HepG2 (cell line): Measurements from ENCODE around the gene VAV2. TPM values are rescaled to one million over a fixed set of nuclear protein-coding genes. Genes with fewer than 3 reads are reported as not detected.

ENCODE experiments used
- GFI1 ChIP-seq: sonication (generic); formaldehyde crosslinking; IDR thresholded peaks from 2 replicates; pipeline ENCODE4 v1.5.0; 2020; ENCODE audit warnings: missing genetic modification reagents, mild to moderate bottlenecking, borderline replicate concordance
- HOXA3 ChIP-seq: sonication (generic); formaldehyde crosslinking; IDR thresholded peaks from 2 replicates; pipeline ENCODE4 v1.5.0; 2020; ENCODE audit warnings: missing genetic modification reagents
- IRX3 ChIP-seq: sonication (generic); formaldehyde crosslinking; IDR thresholded peaks from 2 replicates; pipeline ENCODE4 v1.8.1; 2023; ENCODE audit warnings: mild to moderate bottlenecking, low read depth, missing genetic modification reagents, borderline replicate concordance
- MXD4 ChIP-seq: IDR thresholded peaks from 2 replicates; pipeline ENCODE4 v1.6.1; 2016; ENCODE audit warnings: mild to moderate bottlenecking, missing biosample characterization, missing genetic modification reagents
- NRL ChIP-seq: sonication (generic); formaldehyde crosslinking; IDR thresholded peaks from 2 replicates; pipeline ENCODE4 v1.5.0; 2020; ENCODE audit warnings: missing genetic modification reagents, mild to moderate bottlenecking, moderate library complexity, borderline replicate concordance
- REPIN1 ChIP-seq: sonication (generic); formaldehyde crosslinking; IDR thresholded peaks from 2 replicates; pipeline ENCODE4 v1.8.0; 2022; ENCODE audit warnings: missing genetic modification reagents, low read depth, mild to moderate bottlenecking, borderline replicate concordance
- TCF7 ChIP-seq: sonication (generic); IDR thresholded peaks from 2 replicates; pipeline ENCODE4 v1.6.1; 2016; ENCODE audit warnings: antibody characterized with exemption, low read depth
- ZBTB20 ChIP-seq: sonication (generic); formaldehyde crosslinking; IDR thresholded peaks from 2 replicates; pipeline ENCODE4 v1.8.1; 2023; ENCODE audit warnings: missing genetic modification reagents, low read depth, mild to moderate bottlenecking, borderline replicate concordance
- ZBTB8A ChIP-seq: sonication (generic); formaldehyde crosslinking; IDR thresholded peaks from 2 replicates; pipeline ENCODE4 v1.4.0; 2020; ENCODE audit warnings: mild to moderate bottlenecking, low read depth, missing genetic modification reagents, borderline replicate concordance
- ZNF235 ChIP-seq: sonication (generic); formaldehyde crosslinking; IDR thresholded peaks from 2 replicates; pipeline ENCODE4 v1.8.1; 2023; ENCODE audit warnings: mild to moderate bottlenecking, missing genetic modification reagents, borderline replicate concordance
- ZNF331 ChIP-seq: sonication (generic); formaldehyde crosslinking; IDR thresholded peaks from 2 replicates; pipeline ENCODE4 v1.4.0; 2020; ENCODE audit warnings: missing genetic modification reagents
- ZNF530 ChIP-seq: sonication (generic); formaldehyde crosslinking; IDR thresholded peaks from 2 replicates; pipeline ENCODE4 v1.5.0; 2020; ENCODE audit warnings: low read depth, mild to moderate bottlenecking, missing genetic modification reagents
- ZNF564 ChIP-seq: sonication (generic); formaldehyde crosslinking; IDR thresholded peaks from 2 replicates; pipeline ENCODE4 v1.8.1; 2023; ENCODE audit warnings: mild to moderate bottlenecking, missing genetic modification reagents
- ZNF580 ChIP-seq: IDR thresholded peaks from 2 replicates; pipeline ENCODE4 v1.6.1; 2016; ENCODE audit warnings: low read depth, borderline replicate concordance
- ZNF598 ChIP-seq: sonication (generic); formaldehyde crosslinking; IDR thresholded peaks from 2 replicates; pipeline ENCODE4 v1.5.1; 2020; ENCODE audit warnings: mild to moderate bottlenecking, missing genetic modification reagents, borderline replicate concordance
- ZNF614 ChIP-seq: IDR thresholded peaks from 2 replicates; pipeline ENCODE4 v1.6.1; 2018; ENCODE audit warnings: missing biosample characterization, missing genetic modification reagents, inconsistent platforms, borderline replicate concordance
- ZNF615 ChIP-seq: sonication (generic); formaldehyde crosslinking; IDR thresholded peaks from 2 replicates; pipeline ENCODE4 v1.5.0; 2020; ENCODE audit warnings: mild to moderate bottlenecking, missing genetic modification reagents, borderline replicate concordance
- ZNF652 ChIP-seq: IDR thresholded peaks from 2 replicates; pipeline ENCODE4 v1.6.1; 2016; ENCODE audit warnings: low read depth, borderline replicate concordance
- ZNF7 ChIP-seq: IDR thresholded peaks from 2 replicates; pipeline ENCODE4 v1.6.1; 2016; ENCODE audit warnings: missing biosample characterization, missing genetic modification reagents
- ZSCAN20 ChIP-seq: sonication (generic); formaldehyde crosslinking; IDR thresholded peaks from 2 replicates; pipeline ENCODE4 v1.4.0; 2020; ENCODE audit warnings: missing genetic modification reagents, mild to moderate bottlenecking, borderline replicate concordance
- ZSCAN21 ChIP-seq: sonication (generic); formaldehyde crosslinking; IDR thresholded peaks from 2 replicates; pipeline ENCODE4 v1.8.0; 2022; ENCODE audit warnings: mild to moderate bottlenecking, missing genetic modification reagents, moderate library complexity, borderline replicate concordance
- polyA plus RNA-seq, 8 experiments: library from polyadenylated mRNA; depleted of rRNA in 3 of 8; stranded (reverse) in 7 of 8; unstranded in 1 of 8; fragments of >200 nt; fragmentation: Illumina TruSeq in 4 of 8; extraction: Trizol in 4 of 8; gene quantifications; 2 replicates each; pipeline versions ENCODE4 v1.2.1 to v1.2.3, GENCODE V29; 2011 to 2016; ENCODE audit warnings: low read depth in 4 of 8, missing spikeins in 1 of 8, mixed read lengths in 1 of 8; ENCODE audit not compliant: insufficient read depth in 1 of 8
- total RNA-seq, 5 experiments: library from RNA; depleted of rRNA; stranded (reverse); fragments of >200 nt; fragmentation: Illumina TruSeq; extraction: Trizol; gene quantifications; 2 replicates each; pipeline ENCODE4 v1.2.3, GENCODE V29; 2016; ENCODE audit warnings: low read depth in 1 of 5
- TF ChIP-seq, protein P1 (sequence below): sonication (generic); formaldehyde crosslinking; IDR thresholded peaks from 2 replicates; pipeline ENCODE4 v1.5.0; 2020; ENCODE audit warnings: missing genetic modification reagents, mild to moderate bottlenecking, borderline replicate concordance
- TF ChIP-seq, protein P2 (sequence below): IDR thresholded peaks from 2 replicates; pipeline ENCODE4 v1.6.1; 2016; ENCODE audit warnings: mild to moderate bottlenecking
- TF ChIP-seq, protein P3 (sequence below): sonication (generic); formaldehyde crosslinking; IDR thresholded peaks from 2 replicates; pipeline ENCODE4; 2020; ENCODE audit warnings: missing genetic modification reagents, mild to moderate bottlenecking, borderline replicate concordance

The VAV2 gene
- total and polyA plus RNA-seq, 2 of the 13 experiments (the other 11 are each of a cell fraction or from before 2014, with no cell fraction given), result 22.5 to 22.9 TPM

- TF ChIP-seq ZNF580 (peak; percentile 52; the same call in 1 of the 2 replicates), ZNF598 (CRISPR knock-in tag) (no peak), REPIN1 (CRISPR knock-in tag) (0 out of 2 replicates have a peak, but pooled peaks have one; percentile 62), ZBTB8A (CRISPR knock-in tag) (no peak), ZNF331 (peak; percentile 56; the same call in 1 of the 2 replicates), ZNF530 (no peak), TCF7 (no peak), NRL (CRISPR knock-in tag) (no peak), ZSCAN21 (0 out of 2 replicates have a peak, but pooled peaks have one; percentile 23), ZNF652 (CRISPR knock-in tag) (no peak), ZNF615 (no peak), ZNF614 (CRISPR knock-in tag) (peak; percentile 87; the same call in 1 of the 2 replicates), ZNF564 (no peak), MXD4 (CRISPR knock-in tag) (peak; percentile 51; the same call in 1 of the 2 replicates), ZNF7 (CRISPR knock-in tag) (no peak), GFI1 (CRISPR knock-in tag) (0 out of 2 replicates have a peak, but pooled peaks have one; percentile 16), HOXA3 (CRISPR knock-in tag) (no peak; the same call in 1 of the 2 replicates), ZNF235 (no peak), ZBTB20 (CRISPR knock-in tag) (no peak), IRX3 (CRISPR knock-in tag) (no peak), ZSCAN20 (no peak)
- TF ChIP-seq, protein P1, sequence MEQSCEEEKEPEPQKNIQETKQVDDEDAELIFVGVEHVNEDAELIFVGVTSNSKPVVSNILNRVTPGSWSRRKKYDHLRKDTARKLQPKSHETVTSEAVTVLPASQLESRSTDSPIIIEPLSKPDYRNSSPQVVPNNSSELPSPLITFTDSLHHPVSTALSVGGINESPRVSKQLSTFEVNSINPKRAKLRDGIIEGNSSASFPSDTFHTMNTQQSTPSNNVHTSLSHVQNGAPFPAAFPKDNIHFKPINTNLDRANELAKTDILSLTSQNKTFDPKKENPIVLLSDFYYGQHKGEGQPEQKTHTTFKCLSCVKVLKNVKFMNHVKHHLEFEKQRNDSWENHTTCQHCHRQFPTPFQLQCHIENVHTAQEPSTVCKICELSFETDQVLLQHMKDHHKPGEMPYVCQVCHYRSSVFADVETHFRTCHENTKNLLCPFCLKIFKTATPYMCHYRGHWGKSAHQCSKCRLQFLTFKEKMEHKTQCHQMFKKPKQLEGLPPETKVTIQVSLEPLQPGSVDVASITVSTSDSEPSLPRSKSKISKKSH (CRISPR knock-in tag), result no peak
- TF ChIP-seq, protein P2, sequence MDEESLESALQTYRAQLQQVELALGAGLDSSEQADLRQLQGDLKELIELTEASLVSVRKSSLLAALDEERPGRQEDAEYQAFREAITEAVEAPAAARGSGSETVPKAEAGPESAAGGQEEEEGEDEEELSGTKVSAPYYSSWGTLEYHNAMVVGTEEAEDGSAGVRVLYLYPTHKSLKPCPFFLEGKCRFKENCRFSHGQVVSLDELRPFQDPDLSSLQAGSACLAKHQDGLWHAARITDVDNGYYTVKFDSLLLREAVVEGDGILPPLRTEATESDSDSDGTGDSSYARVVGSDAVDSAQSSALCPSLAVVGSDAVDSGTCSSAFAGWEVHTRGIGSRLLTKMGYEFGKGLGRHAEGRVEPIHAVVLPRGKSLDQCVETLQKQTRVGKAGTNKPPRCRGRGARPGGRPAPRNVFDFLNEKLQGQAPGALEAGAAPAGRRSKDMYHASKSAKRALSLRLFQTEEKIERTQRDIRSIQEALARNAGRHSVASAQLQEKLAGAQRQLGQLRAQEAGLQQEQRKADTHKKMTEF, result no peak; the same call in 1 of the 2 replicates
- TF ChIP-seq, protein P3, sequence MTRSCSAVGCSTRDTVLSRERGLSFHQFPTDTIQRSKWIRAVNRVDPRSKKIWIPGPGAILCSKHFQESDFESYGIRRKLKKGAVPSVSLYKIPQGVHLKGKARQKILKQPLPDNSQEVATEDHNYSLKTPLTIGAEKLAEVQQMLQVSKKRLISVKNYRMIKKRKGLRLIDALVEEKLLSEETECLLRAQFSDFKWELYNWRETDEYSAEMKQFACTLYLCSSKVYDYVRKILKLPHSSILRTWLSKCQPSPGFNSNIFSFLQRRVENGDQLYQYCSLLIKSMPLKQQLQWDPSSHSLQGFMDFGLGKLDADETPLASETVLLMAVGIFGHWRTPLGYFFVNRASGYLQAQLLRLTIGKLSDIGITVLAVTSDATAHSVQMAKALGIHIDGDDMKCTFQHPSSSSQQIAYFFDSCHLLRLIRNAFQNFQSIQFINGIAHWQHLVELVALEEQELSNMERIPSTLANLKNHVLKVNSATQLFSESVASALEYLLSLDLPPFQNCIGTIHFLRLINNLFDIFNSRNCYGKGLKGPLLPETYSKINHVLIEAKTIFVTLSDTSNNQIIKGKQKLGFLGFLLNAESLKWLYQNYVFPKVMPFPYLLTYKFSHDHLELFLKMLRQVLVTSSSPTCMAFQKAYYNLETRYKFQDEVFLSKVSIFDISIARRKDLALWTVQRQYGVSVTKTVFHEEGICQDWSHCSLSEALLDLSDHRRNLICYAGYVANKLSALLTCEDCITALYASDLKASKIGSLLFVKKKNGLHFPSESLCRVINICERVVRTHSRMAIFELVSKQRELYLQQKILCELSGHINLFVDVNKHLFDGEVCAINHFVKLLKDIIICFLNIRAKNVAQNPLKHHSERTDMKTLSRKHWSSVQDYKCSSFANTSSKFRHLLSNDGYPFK, result no peak
Observed at GRCh38 chr9:133994353-133995011, 2.4 kb upstream of the VAV2 start (continued).
